SJSA1 (cell line): Measurements from ENCODE around the gene SPTSSA. TPM values are rescaled to one million over a fixed set of nuclear protein-coding genes. Genes with fewer than 3 reads are reported as not detected.

Source experiments
- DNase-seq, 2 experiments: peaks; one replicate each; pipeline ENCODE4 v3.0.0-alpha.2; 2015 to 2020; ENCODE audit warnings: low spot score in 2 of 2, low read depth in 1 of 2
- H3K27ac ChIP-seq: fragments of 250-450 bp; sonication (Bioruptor Pico); 2 replicates; pipeline ENCODE4 v1.5.1; 2020; ENCODE audit warnings: mild to moderate bottlenecking, moderate library complexity
- H3K27me3 ChIP-seq: fragments of 250-450 bp; sonication (Bioruptor Pico); replicated peaks from 2 replicates; pipeline ENCODE4 v1.5.1; 2020; ENCODE audit warnings: mild to moderate bottlenecking, moderate library complexity
- H3K36me3 ChIP-seq: fragments of 250-450 bp; sonication (Bioruptor Pico); 2 replicates; pipeline ENCODE4 v1.5.1; 2020; ENCODE audit warnings: mild to moderate bottlenecking
- H3K4me1 ChIP-seq: fragments of 250-450 bp; sonication (Bioruptor Pico); replicated peaks from 2 replicates; pipeline ENCODE4 v1.6.1; 2021; ENCODE audit warnings: mild to moderate bottlenecking
- H3K4me3 ChIP-seq: fragments of 250-450 bp; sonication (Bioruptor Pico); 2 replicates; pipeline ENCODE4 v1.5.1; 2020; ENCODE audit warnings: mild to moderate bottlenecking
- H3K9me3 ChIP-seq: fragments of 250-450 bp; sonication (Bioruptor Pico); replicated peaks from 2 replicates; pipeline ENCODE4 v1.5.1; 2020; ENCODE audit warnings: mild to moderate bottlenecking
- total RNA-seq: library from RNA; depleted of rRNA; stranded (reverse); fragments of >200 nt; shearing (Covaris generic); gene quantifications from 2 replicates; pipeline ENCODE4 v1.2.3, GENCODE V29; 2014

Gene SPTSSA
- total RNA-seq, 1 experiment from 2014 or later: 27.2 TPM

- Histone ChIP-seq H3K4me1 (peaks cover 29% of the 10 kb centered on the region), H3K27me3 (no peaks in the 10 kb centered on the region), H3K27ac (peak overlapping the region; percentile 62), H3K36me3 (peaks cover 16% of the 10 kb centered on the region), H3K4me3 (peak overlapping the region; percentile 81), H3K9me3 (no peaks in the 10 kb centered on the region)
- DNase-seq: peak in 1 of 2 experiments; percentile 84
Measured at GRCh38 chr14:34460841-34461240, 1.2 kb downstream of the SPTSSA start.

- peaks cover 21% of the 10 kb centered on the region for H3K36me3 ChIP-seq
- H3K9me3 ChIP-seq: no peaks in the 10 kb centered on the region
- no peaks in the 10 kb centered on the region for H3K27me3 ChIP-seq
- no peak overlapping the region for H3K27ac ChIP-seq
- H3K4me1 ChIP-seq: peaks cover 24% of the 10 kb centered on the region
- no peak for DNase-seq
- peak overlapping the region; percentile 81; the same call in 1 of the 2 replicates for H3K4me3 ChIP-seq
Measured at GRCh38 chr14:34460295-34460694, 1.7 kb downstream of the SPTSSA start.

DNA sequence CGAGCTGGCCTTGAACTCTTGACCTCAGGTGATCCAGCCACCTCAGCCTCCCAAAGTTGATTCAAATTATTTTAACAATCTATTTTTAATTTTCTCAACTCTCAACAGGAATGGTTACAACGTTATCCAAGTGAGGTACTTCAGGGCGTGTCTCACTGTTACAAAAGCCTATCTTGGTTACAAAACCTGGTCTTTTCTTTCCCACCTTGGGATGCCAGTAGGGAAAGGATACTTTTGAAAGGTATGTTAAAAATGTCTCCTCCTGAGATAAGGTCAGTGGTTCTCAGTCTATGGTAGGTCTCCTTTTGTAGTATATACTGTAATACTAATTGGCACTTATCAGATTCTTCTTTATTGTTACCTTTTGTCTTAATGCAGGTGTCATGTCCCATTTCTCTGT, 4.9 kb downstream of the SPTSSA start:
- peaks cover 41% of the 10 kb centered on the region for H3K36me3 ChIP-seq
- no peak for DNase-seq

DNA sequence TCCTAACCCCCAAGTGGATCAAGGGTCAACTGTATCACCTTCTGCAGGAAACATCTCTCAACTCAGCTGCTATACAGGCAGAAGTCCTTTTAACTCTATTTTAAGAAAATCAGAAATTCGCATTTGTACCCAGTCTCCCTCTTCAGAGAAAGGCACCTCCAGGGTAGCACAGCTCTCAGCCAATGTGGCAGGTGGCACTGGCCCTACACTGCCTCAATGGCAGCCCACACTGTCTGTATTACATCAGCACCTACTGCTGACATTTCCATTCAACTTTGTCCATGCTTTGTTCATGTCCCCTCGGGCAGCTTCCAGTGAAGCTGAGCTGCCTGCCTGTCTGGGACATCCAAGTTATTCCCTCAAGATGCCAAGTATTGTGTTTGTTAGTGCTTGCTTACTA, 8.8 kb downstream of the SPTSSA start:
- Histone ChIP-seq H3K4me1 (peaks cover 8% of the 10 kb centered on the region), H3K27me3 (no peaks in the 10 kb centered on the region), H3K9me3 (no peaks in the 10 kb centered on the region), H3K27ac (no peak overlapping the region), H3K36me3 (peaks cover 54% of the 10 kb centered on the region), H3K4me3 (no peak overlapping the region)
- no peak for DNase-seq

More for the DNA sequence above, 4.9 kb downstream of the SPTSSA start:
- Histone ChIP-seq H3K9me3 (no peaks in the 10 kb centered on the region), H3K27me3 (no peaks in the 10 kb centered on the region), H3K4me1 (peaks cover 22% of the 10 kb centered on the region), H3K27ac (no peak overlapping the region), H3K4me3 (no peak overlapping the region)

- DNase-seq: no peak
- Histone ChIP-seq H3K36me3 (peaks cover 53% of the 10 kb centered on the region), H3K27me3 (no peaks in the 10 kb centered on the region), H3K4me3 (no peak overlapping the region), H3K27ac (no peak overlapping the region), H3K4me1 (peaks cover 8% of the 10 kb centered on the region), H3K9me3 (no peaks in the 10 kb centered on the region)
Measured at GRCh38 chr14:34452258-34452822, 9.7 kb downstream of the SPTSSA start.

DNA sequence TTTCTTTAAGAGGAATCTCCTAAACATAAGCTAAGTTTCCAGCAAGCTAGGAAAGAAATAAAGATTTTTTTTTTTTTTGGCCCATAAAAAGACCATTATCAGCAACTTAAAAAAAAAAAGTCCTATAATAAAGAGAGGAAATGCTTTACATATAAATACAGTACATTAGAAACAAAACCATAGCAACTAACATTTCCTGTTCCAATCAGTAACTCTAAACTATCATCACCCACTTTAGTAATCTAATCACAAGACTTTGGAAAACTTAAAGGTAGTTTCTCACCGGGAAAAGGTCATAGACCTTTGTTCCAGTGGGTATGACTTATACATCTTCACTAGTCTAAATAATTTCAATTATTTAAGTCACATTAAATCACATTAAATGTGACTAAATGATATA, 11.1 kb downstream of the SPTSSA start:
- Histone ChIP-seq H3K9me3 (no peaks in the 10 kb centered on the region), H3K4me1 (peaks cover 8% of the 10 kb centered on the region), H3K4me3 (no peak overlapping the region), H3K27ac (no peak overlapping the region), H3K36me3 (peaks cover 46% of the 10 kb centered on the region), H3K27me3 (no peaks in the 10 kb centered on the region)
- DNase-seq: no peak

- H3K36me3 ChIP-seq: peaks cover 45% of the 10 kb centered on the region
- H3K9me3 ChIP-seq: no peaks in the 10 kb centered on the region
- no peak overlapping the region for H3K4me3 ChIP-seq
- no peak overlapping the region for H3K27ac ChIP-seq
- no peaks in the 10 kb centered on the region for H3K27me3 ChIP-seq
- DNase-seq: no peak
- H3K4me1 ChIP-seq: peaks cover 8% of the 10 kb centered on the region
Measured at GRCh38 chr14:34450542-34450915, 11.5 kb downstream of the SPTSSA start.

GRCh38 chr14:34449819-34450541, 12.1 kb downstream of the SPTSSA start:
- H3K9me3 ChIP-seq: no peaks in the 10 kb centered on the region
- peaks cover 8% of the 10 kb centered on the region for H3K4me1 ChIP-seq
- H3K36me3 ChIP-seq: peaks cover 40% of the 10 kb centered on the region
- no peak overlapping the region for H3K4me3 ChIP-seq
- no peak overlapping the region for H3K27ac ChIP-seq
- no peak for DNase-seq
- H3K27me3 ChIP-seq: no peaks in the 10 kb centered on the region

- no peak overlapping the region for H3K27ac ChIP-seq
Measured at GRCh38 chr14:34439090-34439489, 22.9 kb downstream of the SPTSSA start.

DNA sequence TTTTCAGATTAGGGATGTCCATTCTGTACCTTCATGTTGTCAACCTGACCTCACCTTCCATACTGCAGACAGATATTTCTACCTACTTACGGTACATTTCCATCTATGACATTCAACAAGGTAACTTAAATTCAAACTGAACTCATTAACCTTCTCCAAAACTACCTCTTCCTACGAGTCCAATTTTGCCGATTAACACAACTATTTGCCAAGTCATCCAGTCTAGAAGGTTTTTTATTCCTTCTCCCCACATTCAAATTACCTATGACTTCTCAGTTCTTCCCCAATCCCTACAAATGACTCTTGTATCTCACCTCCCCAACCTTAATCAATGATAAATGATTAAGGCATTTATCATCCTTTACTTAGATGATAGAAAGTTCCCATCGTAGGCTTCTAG, 23.6 kb downstream of the SPTSSA start:
- Histone ChIP-seq H3K27ac (no peak overlapping the region), H3K4me3 (no peak overlapping the region), H3K36me3 (peaks cover 11% of the 10 kb centered on the region; the same call in 1 of the 2 replicates), H3K4me1 (no peaks in the 10 kb centered on the region), H3K27me3 (no peaks in the 10 kb centered on the region), H3K9me3 (no peaks in the 10 kb centered on the region)
- no peak for DNase-seq

More at GRCh38 chr14:34439090-34439489, 22.9 kb downstream of the SPTSSA start:
- DNase-seq: no peak
- Histone ChIP-seq H3K27me3 (no peaks in the 10 kb centered on the region), H3K4me3 (no peak overlapping the region), H3K36me3 (peaks cover 11% of the 10 kb centered on the region; the same call in 1 of the 2 replicates), H3K4me1 (no peaks in the 10 kb centered on the region), H3K9me3 (no peaks in the 10 kb centered on the region)

GRCh38 chr14:34437729-34438080, 24.3 kb downstream of the SPTSSA start:
- no peak overlapping the region for H3K4me3 ChIP-seq
- H3K27me3 ChIP-seq: no peaks in the 10 kb centered on the region
- peaks cover 11% of the 10 kb centered on the region; the same call in 1 of the 2 replicates for H3K36me3 ChIP-seq
- H3K9me3 ChIP-seq: no peaks in the 10 kb centered on the region
- H3K4me1 ChIP-seq: no peaks in the 10 kb centered on the region
- no peak overlapping the region for H3K27ac ChIP-seq
- DNase-seq: no peak

GRCh38 chr14:34436960-34437728, 24.9 kb downstream of the SPTSSA start:
- no peaks in the 10 kb centered on the region for H3K27me3 ChIP-seq
- no peaks in the 10 kb centered on the region for H3K9me3 ChIP-seq
- H3K27ac ChIP-seq: no peak overlapping the region
- no peak for DNase-seq
- no peaks in the 10 kb centered on the region for H3K4me1 ChIP-seq
- H3K36me3 ChIP-seq: peaks cover 11% of the 10 kb centered on the region; the same call in 1 of the 2 replicates
- H3K4me3 ChIP-seq: no peak overlapping the region

DNA sequence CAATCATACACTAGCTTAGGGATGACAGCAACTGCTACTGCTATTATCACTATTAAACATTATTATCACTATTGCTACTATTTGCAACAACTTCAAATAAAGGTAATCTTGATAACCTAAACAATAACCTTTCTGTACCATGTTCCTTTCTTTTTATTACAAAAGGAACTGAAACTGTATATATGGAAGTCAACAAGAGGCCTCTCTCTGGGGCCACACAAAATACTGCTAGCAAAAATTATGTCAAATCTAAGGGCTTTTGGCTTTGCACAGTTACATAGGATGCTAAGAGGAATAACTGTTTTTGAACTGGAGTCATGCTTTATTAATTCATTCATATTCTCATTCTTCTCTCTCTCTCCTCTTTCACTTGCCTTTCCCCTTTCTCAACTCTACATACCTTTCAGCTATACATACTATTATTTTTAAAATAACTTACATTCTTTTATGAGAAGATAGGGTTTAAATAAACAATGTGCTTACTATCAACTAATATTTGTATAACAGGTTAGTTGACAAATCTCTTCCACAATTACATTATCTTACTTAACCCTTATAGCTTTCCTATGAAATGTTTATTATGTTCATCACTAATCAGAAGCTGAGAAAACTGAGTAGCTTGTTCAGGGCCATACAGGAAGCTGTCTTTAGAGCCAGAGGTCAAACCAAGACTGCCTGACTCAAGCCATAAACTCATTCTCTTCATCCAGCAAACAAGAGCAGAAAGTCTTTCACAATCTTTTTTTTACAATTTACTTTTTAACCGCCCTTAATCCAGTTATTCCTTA, 25.7 kb downstream of the SPTSSA start:
- DNase-seq: no peak
- no peaks in the 10 kb centered on the region for H3K4me1 ChIP-seq
- H3K36me3 ChIP-seq: peaks cover 11% of the 10 kb centered on the region; the same call in 1 of the 2 replicates
- H3K27ac ChIP-seq: no peak overlapping the region
- H3K4me3 ChIP-seq: no peak overlapping the region
- no peaks in the 10 kb centered on the region for H3K9me3 ChIP-seq
- H3K27me3 ChIP-seq: no peaks in the 10 kb centered on the region
